ENCODE results near the gene WDR44. TPM values are rescaled to one million over a fixed set of nuclear protein-coding genes. Genes with fewer than 3 reads are reported as not detected.

Gene WDR44
- total and polyA plus RNA-seq, 7 donors: 3.0 to 23.2 (median 17.0) TPM

DNA sequence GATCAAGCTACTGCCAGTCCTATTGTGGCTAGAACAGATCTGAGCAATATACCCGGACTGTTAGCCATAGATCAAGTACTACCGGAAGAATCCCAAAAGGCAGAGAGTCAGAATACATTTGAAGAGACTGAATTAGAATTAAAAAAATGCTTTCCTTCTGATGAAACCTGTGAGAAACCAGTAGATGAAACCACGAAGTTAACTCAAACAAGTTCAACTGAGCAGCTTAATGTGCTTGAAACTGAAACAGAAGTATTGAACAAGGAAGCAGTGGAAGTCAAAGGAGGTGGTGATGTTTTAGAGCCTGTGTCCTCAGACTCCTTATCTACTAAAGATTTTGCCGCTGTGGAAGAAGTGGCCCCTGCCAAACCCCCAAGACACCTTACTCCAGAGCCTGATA is 46.8 kb downstream of the WDR44 start:
- no peaks in the 10 kb centered on the region for H3K9me3 ChIP-seq
- intact Hi-C loops (cut with DNase I): no loop called here
- no peak overlapping the region for H3K4me3 ChIP-seq
- H3K36me3 ChIP-seq: peaks cover 0 to 10% (median 0%) of the 10 kb centered on the region in 4 donors
- no peak for DNase-seq
- no peak overlapping the region for H3K27ac ChIP-seq
- whole genome bisulfite sequencing, 2 donors: 90 to 91% methylated on average over 4 of the region's 4 CpGs
- TF ChIP-seq POLR2AphosphoS5 (IDR thresholded peaks at IDR 0.05): no peak
- TF ChIP-seq EP300 (IDR thresholded peaks at IDR 0.05): no peak
- TF ChIP-seq CTCF (IDR thresholded peaks at IDR 0.05): no peak
- TF ChIP-seq POLR2A (IDR thresholded peaks at IDR 0.05): no peak
- H3K27me3 ChIP-seq: no peaks in the 10 kb centered on the region
- no peaks in the 10 kb centered on the region for H3K4me1 ChIP-seq

GRCh38 chrX:118396113-118396512 is 50.2 kb downstream of the WDR44 start:
- no peaks in the 10 kb centered on the region for H3K27me3 ChIP-seq
- WGBS, 2 donors: 92 to 95% methylated on average over 1 of the region's 1 CpG

GRCh38 chrX:118418811-118419251 is 72.9 kb downstream of the WDR44 start:
- DNase-seq: no peak
- peaks cover 0 to 7% (median 0%) of the 10 kb centered on the region in 4 donors for H3K4me1 ChIP-seq
- H3K27me3 ChIP-seq: no peaks in the 10 kb centered on the region
- 51 to 70% methylated on average over 6 of the region's 6 CpGs for WGBS, 2 donors
- H3K4me3 ChIP-seq: no peak overlapping the region
- intact Hi-C loops (cut with DNase I): no loop called here
- H3K9me3 ChIP-seq: no peaks in the 10 kb centered on the region
- H3K27ac ChIP-seq: no peak overlapping the region
- H3K36me3 ChIP-seq: no peaks in the 10 kb centered on the region
- no peak for TF ChIP-seq EP300 (IDR thresholded peaks at IDR 0.05)
- TF ChIP-seq CTCF (IDR thresholded peaks at IDR 0.05): no peak
- TF ChIP-seq POLR2AphosphoS5 (IDR thresholded peaks at IDR 0.05): no peak
- TF ChIP-seq POLR2A (IDR thresholded peaks at IDR 0.05): no peak

More at GRCh38 chrX:118396113-118396512, 50.2 kb downstream of the WDR44 start:
- Histone ChIP-seq H3K36me3 (peaks cover 0 to 35% (median 0%) of the 10 kb centered on the region in 4 donors), H3K9me3 (no peaks in the 10 kb centered on the region), H3K27ac (no peak overlapping the region), H3K4me3 (no peak overlapping the region), H3K4me1 (no peaks in the 10 kb centered on the region)
- DNase-seq: no peak
- TF ChIP-seq POLR2AphosphoS5 (IDR thresholded peaks at IDR 0.05) (no peak), EP300 (IDR thresholded peaks at IDR 0.05) (no peak), CTCF (IDR thresholded peaks at IDR 0.05) (no peak), POLR2A (IDR thresholded peaks at IDR 0.05) (no peak)
- intact Hi-C loops (cut with DNase I): no loop called here

DNA sequence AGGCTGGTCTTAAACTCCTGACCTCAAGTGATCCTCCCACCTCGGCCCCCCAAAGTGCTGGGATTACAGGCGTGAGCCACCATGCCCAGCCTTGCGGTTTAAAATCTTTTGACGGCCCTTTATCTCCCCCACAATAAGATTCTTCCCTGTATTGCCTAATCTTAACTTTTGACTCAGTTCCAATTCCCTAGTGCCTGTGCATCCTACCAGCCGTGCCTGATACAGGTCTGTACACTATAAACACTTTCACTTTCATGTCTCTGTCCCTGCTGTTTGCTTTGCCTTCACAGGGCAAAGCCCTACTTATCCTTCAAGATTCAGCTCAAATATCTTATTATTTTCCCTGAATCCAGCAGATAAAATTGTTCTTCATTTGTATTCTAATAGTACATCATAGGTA is 74.6 kb downstream of the WDR44 start:
- 13 to 31% methylated on average over 5 of the region's 5 CpGs for WGBS, 2 donors
- H3K27ac ChIP-seq: peak overlapping the region; percentile 41 to 71 (median 63)
- TF ChIP-seq EP300 (IDR thresholded peaks at IDR 0.05): no peak
- TF ChIP-seq POLR2A (IDR thresholded peaks at IDR 0.05): no peak
- H3K4me3 ChIP-seq: no peak overlapping the region
- H3K36me3 ChIP-seq: no peaks in the 10 kb centered on the region
- H3K27me3 ChIP-seq: no peaks in the 10 kb centered on the region
- no peak for DNase-seq
- H3K4me1 ChIP-seq: peaks cover 0 to 7% (median 0%) of the 10 kb centered on the region in 4 donors
- H3K9me3 ChIP-seq: no peaks in the 10 kb centered on the region
- intact Hi-C loops (cut with DNase I): no loop called here

- H3K9me3 ChIP-seq: no peaks in the 10 kb centered on the region
- DNase-seq: no peak
- intact Hi-C loops (cut with DNase I): no loop called here
- H3K27ac ChIP-seq: no peak overlapping the region
- no peaks in the 10 kb centered on the region for H3K27me3 ChIP-seq
- TF ChIP-seq POLR2A (IDR thresholded peaks at IDR 0.05) (no peak), EP300 (IDR thresholded peaks at IDR 0.05) (no peak), CTCF (IDR thresholded peaks at IDR 0.05) (no peak), POLR2AphosphoS5 (IDR thresholded peaks at IDR 0.05) (no peak)
- 61 to 78% methylated on average over 4 of the region's 4 CpGs for WGBS, 2 donors
- H3K4me1 ChIP-seq: peaks cover 0 to 7% (median 0%) of the 10 kb centered on the region in 4 donors
- no peaks in the 10 kb centered on the region for H3K36me3 ChIP-seq
- no peak overlapping the region for H3K4me3 ChIP-seq
Observed at GRCh38 chrX:118423558-118423957, 77.7 kb downstream of the WDR44 start.
